ENCODE measurements around the gene GDE1.

- no peak for TF ChIP-seq EZH2 (IDR thresholded peaks at IDR 0.05; ENCODE audit: borderline replicate concordance, low read depth, low read length, severe bottlenecking)
- TF ChIP-seq CTCF (IDR thresholded peaks at IDR 0.05; ENCODE audit: borderline replicate concordance, extremely low read depth, low read length, poor library complexity, severe bottlenecking): no peak
These were observed 26.2 kb upstream of the GDE1 start for GRCh38 chr16:19548144-19548543.

Measured in DND-41 (cell line).